ENCODE measurements around the gene ITGBL1. TPM values are rescaled to one million over a fixed set of nuclear protein-coding genes. Genes with fewer than 3 reads are reported as not detected.
"Not testable (repeated sequence)": the region's sequence is repeated elsewhere in the genome, so short reads cannot be mapped to it uniquely, and the experiment has no call there.

The ITGBL1 gene
- total RNA-seq, 3 donors from 2014 or later, result 0.06 to 2.3 (median 1.1) TPM

GRCh38 chr13:101535192-101535746 lies 82.8 kb downstream of the ITGBL1 start:
- no peak overlapping the region for H3K4me3 ChIP-seq
- H3K36me3 ChIP-seq (ENCODE audit: low read depth), result no peaks in the 10 kb centered on the region
- no peaks in the 10 kb centered on the region for H3K4me1 ChIP-seq (ENCODE audit: low read depth)
- H3K9me3 ChIP-seq, result no peaks in the 10 kb centered on the region
- intact Hi-C loops (cut with DNase I, micrococcal nuclease), result no loop called here
- DNase-seq, result no peak
- no peak for TF ChIP-seq CTCF (IDR thresholded peaks at IDR 0.05)
- no peak for ATAC-seq

- ATAC-seq, result no peak
Observed at GRCh38 chr13:101536079-101536478, 83.6 kb downstream of the ITGBL1 start.

GRCh38 chr13:101544544-101544943 lies 92.1 kb downstream of the ITGBL1 start:
- DNase-seq; H3K4me1 ChIP-seq (ENCODE audit: low read depth); H3K4me3 ChIP-seq; H3K36me3 ChIP-seq (ENCODE audit: low read depth); ATAC-seq; H3K9me3 ChIP-seq; intact Hi-C loops (cut with DNase I, micrococcal nuclease): not testable (repeated sequence)

More at GRCh38 chr13:101536079-101536478, 83.6 kb downstream of the ITGBL1 start:
- Histone ChIP-seq H3K4me3 (no peak overlapping the region), H3K4me1 (ENCODE audit: low read depth) (no peaks in the 10 kb centered on the region), H3K36me3 (ENCODE audit: low read depth) (no peaks in the 10 kb centered on the region), H3K9me3 (no peaks in the 10 kb centered on the region)
- TF ChIP-seq CTCF (IDR thresholded peaks at IDR 0.05), result no peak
- intact Hi-C loops (cut with DNase I, micrococcal nuclease), result no loop called here
- no peak for DNase-seq

GRCh38 chr13:101544979-101545378 lies 92.5 kb downstream of the ITGBL1 start:
- H3K4me3 ChIP-seq, result no peak overlapping the region
- no peak for TF ChIP-seq CTCF (IDR thresholded peaks at IDR 0.05)
- no peaks in the 10 kb centered on the region for H3K4me1 ChIP-seq (ENCODE audit: low read depth)
- DNase-seq (no peak), ATAC-seq (no peak)
- intact Hi-C loops (cut with DNase I, micrococcal nuclease), result no loop called here
- H3K36me3 ChIP-seq (ENCODE audit: low read depth), result no peaks in the 10 kb centered on the region
- no peaks in the 10 kb centered on the region for H3K9me3 ChIP-seq

GRCh38 chr13:101545521-101545920 lies 93.0 kb downstream of the ITGBL1 start:
- DNase-seq, result no peak
- H3K36me3 ChIP-seq (ENCODE audit: low read depth), result no peaks in the 10 kb centered on the region
- ATAC-seq, result no peak
- H3K9me3 ChIP-seq, result no peaks in the 10 kb centered on the region
- no peak for TF ChIP-seq CTCF (IDR thresholded peaks at IDR 0.05)
- no peaks in the 10 kb centered on the region for H3K4me1 ChIP-seq (ENCODE audit: low read depth)
- intact Hi-C loops (cut with DNase I, micrococcal nuclease), result no loop called here
- H3K4me3 ChIP-seq, result no peak overlapping the region

- no peak for DNase-seq
- intact Hi-C loops (cut with DNase I, micrococcal nuclease), result no loop called here
- no peak for ATAC-seq
- Histone ChIP-seq H3K36me3 (ENCODE audit: low read depth) (no peaks in the 10 kb centered on the region), H3K4me3 (no peak overlapping the region), H3K4me1 (ENCODE audit: low read depth) (no peaks in the 10 kb centered on the region), H3K9me3 (no peaks in the 10 kb centered on the region)
- TF ChIP-seq CTCF (IDR thresholded peaks at IDR 0.05), result no peak
Observed at GRCh38 chr13:101552286-101552685, 99.8 kb downstream of the ITGBL1 start.
